Measurements from ENCODE around the gene CCDC137. TPM values are rescaled to one million over a fixed set of nuclear protein-coding genes. Genes with fewer than 3 reads are reported as not detected.

Gene CCDC137
- total and polyA plus RNA-seq, 12 donors: 7.5 to 46.0 (median 15.3) TPM

- DNase-seq: no peak
- Histone ChIP-seq H3K27me3 (no peaks in the 10 kb centered on the region), H3K9me3 (replicated peaks in 1 of 3) (no peaks in the 10 kb centered on the region), H3K4me1 (replicated peaks in 1 of 2) (peaks cover 12 to 17% of the 10 kb centered on the region in 2 donors), H3K36me3 (replicated peaks in 1 of 2) (peaks cover 0 to 91% of the 10 kb centered on the region in 2 donors), H3K27ac (no peak overlapping the region), H3K4me3 (no peak overlapping the region)
- 83 to 92% (median 90%) methylated on average over 20 to 25 of the region's 25 CpGs for WGBS, 4 donors
- intact Hi-C loops (cut with DNase I): no loop called here
- TF ChIP-seq POLR2A (IDR thresholded peaks at IDR 0.05) (no peak), CTCF (IDR thresholded peaks at IDR 0.05) (no peak)
Measured at GRCh38 chr17:81697261-81698044, 30.9 kb downstream of the CCDC137 start.

GRCh38 chr17:81700353-81701287 lies 34.1 kb downstream of the CCDC137 start:
- Histone ChIP-seq H3K36me3 (replicated peaks in 1 of 2) (peaks cover 0 to 63% of the 10 kb centered on the region in 2 donors), H3K27me3 (no peaks in the 10 kb centered on the region), H3K4me3 (no peak overlapping the region), H3K9me3 (replicated peaks in 1 of 3) (no peaks in the 10 kb centered on the region), H3K4me1 (replicated peaks in 1 of 2) (peaks cover 19 to 27% of the 10 kb centered on the region in 2 donors), H3K27ac (no peak overlapping the region)
- no peak for DNase-seq
- TF ChIP-seq POLR2A (IDR thresholded peaks at IDR 0.05) (no peak), CTCF (IDR thresholded peaks at IDR 0.05) (no peak)
- intact Hi-C loops (cut with DNase I): no loop called here
- 81 to 89% (median 85%) methylated on average over 15 to 25 of the region's 25 CpGs for WGBS, 4 donors

GRCh38 chr17:81701288-81702071 lies 34.9 kb downstream of the CCDC137 start:
- no peak for TF ChIP-seq POLR2A (IDR thresholded peaks at IDR 0.05)
- no peak for TF ChIP-seq CTCF (IDR thresholded peaks at IDR 0.05)
- Histone ChIP-seq H3K4me1 (replicated peaks in 1 of 2) (peaks cover 19 to 27% of the 10 kb centered on the region in 2 donors), H3K4me3 (peak overlapping the region in 1 of 4 donors; percentile 68), H3K36me3 (replicated peaks in 1 of 2) (peaks cover 0 to 63% of the 10 kb centered on the region in 2 donors), H3K9me3 (replicated peaks in 1 of 3) (no peaks in the 10 kb centered on the region), H3K27me3 (no peaks in the 10 kb centered on the region), H3K27ac (peak overlapping the region in 2 of 5 donors; percentile 92 to 96)
- 59 to 69% (median 65%) methylated on average over 15 to 23 of the region's 23 CpGs for WGBS, 4 donors
- intact Hi-C loops (cut with DNase I): no loop called here
- no peak for DNase-seq
